OCI-LY7 (cell line): ENCODE measurements around the gene H1-8. TPM values are rescaled to one million over a fixed set of nuclear protein-coding genes. Genes with fewer than 3 reads are reported as not detected.

ENCODE experiments used
- BruUV-seq: library from RNA; stranded (reverse); fragments of 400-500 nt; replicated peaks from 2 replicates; lab custom pipeline; 2021; lab: Mats Ljungman, UMichigan
- CTCF ChIA-PET: fragments of 300-600 bp; sonication (Branson Sonifier 250); formaldehyde crosslinking; loops from one replicate; lab custom pipeline; 2022; ENCODE audit warnings: antibody characterized with exemption; ENCODE audit not compliant: unreplicated experiment; lab: Charles Lee
- POLR2A ChIA-PET: fragments of 300-600 bp; sonication (Branson Sonifier 250); formaldehyde crosslinking; loops from one replicate; lab custom pipeline; 2022; ENCODE audit warnings: antibody characterized with exemption; lab: Charles Lee
- DNase-seq: peaks from one replicate; pipeline ENCODE4 v3.0.0-alpha.2; 2015; ENCODE audit warnings: low spot score
- H2AFZ ChIP-seq: fragments of 200-600 bp; sonication (generic), shearing (Covaris generic); 2 replicates; pipeline ENCODE4 v1.6.1; 2014; ENCODE audit warnings: mild to moderate bottlenecking, antibody characterized with exemption, low read length, moderate library complexity
- H3K27ac ChIP-seq: fragments of 200-600 bp; sonication (generic); 2 replicates; pipeline ENCODE4 v1.5.1; 2014; ENCODE audit warnings: mixed run types, low read depth, mild to moderate bottlenecking, moderate library complexity, low read length, inconsistent platforms; ENCODE audit not compliant: poor library complexity, severe bottlenecking
- H3K36me3 ChIP-seq: fragments of 200-600 bp; sonication (generic); 2 replicates; pipeline ENCODE4 v1.6.1; 2014; ENCODE audit warnings: mild to moderate bottlenecking, antibody characterized with exemption, low read length, moderate library complexity, mixed read lengths; ENCODE audit not compliant: insufficient read depth
- H3K4me1 ChIP-seq: fragments of 200-600 bp; sonication (generic); 2 replicates; pipeline ENCODE4 v1.5.1; 2014; ENCODE audit warnings: mild to moderate bottlenecking, low read length; ENCODE audit not compliant: insufficient read depth, poor library complexity, severe bottlenecking
- H3K4me2 ChIP-seq: fragments of 200-600 bp; sonication (generic); 2 replicates; pipeline ENCODE4 v1.6.1; 2014; ENCODE audit warnings: mild to moderate bottlenecking, low read length
- H3K4me3 ChIP-seq: fragments of 200-600 bp; sonication (generic); 2 replicates; pipeline ENCODE4 v1.5.1; 2014; ENCODE audit warnings: mild to moderate bottlenecking, low read depth, low read length; ENCODE audit not compliant: poor library complexity, severe bottlenecking
- H3K79me2 ChIP-seq: fragments of 200-600 bp; sonication (generic); 2 replicates; pipeline ENCODE4 v1.6.1; 2016; ENCODE audit warnings: low read depth, mild to moderate bottlenecking, low read length, moderate library complexity, mixed read lengths; ENCODE audit not compliant: insufficient read depth
- H3K9me2 ChIP-seq: fragments of 200-600 bp; sonication (generic); 2 replicates; pipeline ENCODE4 v1.6.1; 2016; ENCODE audit warnings: mild to moderate bottlenecking, low read length, mixed read lengths; ENCODE audit not compliant: insufficient read depth
- H3K9me3 ChIP-seq: fragments of 200-600 bp; sonication (generic); 2 replicates; pipeline ENCODE4 v1.6.1; 2014; ENCODE audit warnings: mild to moderate bottlenecking, mixed run types, low read length, mixed read lengths
- H4K20me1 ChIP-seq: fragments of 200-600 bp; sonication (generic); 2 replicates; pipeline ENCODE4 v1.6.1; 2014; ENCODE audit warnings: mild to moderate bottlenecking, antibody characterized with exemption, low read length, moderate library complexity, mixed read lengths; ENCODE audit not compliant: insufficient read depth
- CTCF ChIP-seq: fragments of 200-600 bp; sonication (generic); conservative IDR thresholded peaks from 2 replicates; pipeline ENCODE4 v1.5.1; 2014; ENCODE audit warnings: mild to moderate bottlenecking, antibody characterized with exemption, low read length, moderate library complexity, mixed read lengths
- EZH2phosphoT487 ChIP-seq: fragments of 200-600 bp; sonication (generic); IDR thresholded peaks from 2 replicates; pipeline ENCODE4 v1.6.1; 2018; ENCODE audit warnings: low read depth, borderline replicate concordance, mild to moderate bottlenecking, mixed run types, antibody characterized with exemption, low read length, moderate library complexity, mixed read lengths
- intact Hi-C: fragments of 100-400 bp; cut with micrococcal nuclease; formaldehyde crosslinking; loops from one replicate; pipeline ENCODE4 v1.10.0; 2022; ENCODE audit not compliant: unreplicated experiment
- total RNA-seq, 2 experiments: library from RNA; depleted of rRNA in 1 of 2; stranded (reverse); fragments of >200 nt in 1 of 2; shearing (Covaris generic) in 1 of 2; gene quantifications; 2 replicates each; pipeline ENCODE4 v1.2.3, GENCODE V29; 2014 to 2022

The H1-8 gene
- total RNA-seq, 2 experiments from 2014 or later = not detected

DNA sequence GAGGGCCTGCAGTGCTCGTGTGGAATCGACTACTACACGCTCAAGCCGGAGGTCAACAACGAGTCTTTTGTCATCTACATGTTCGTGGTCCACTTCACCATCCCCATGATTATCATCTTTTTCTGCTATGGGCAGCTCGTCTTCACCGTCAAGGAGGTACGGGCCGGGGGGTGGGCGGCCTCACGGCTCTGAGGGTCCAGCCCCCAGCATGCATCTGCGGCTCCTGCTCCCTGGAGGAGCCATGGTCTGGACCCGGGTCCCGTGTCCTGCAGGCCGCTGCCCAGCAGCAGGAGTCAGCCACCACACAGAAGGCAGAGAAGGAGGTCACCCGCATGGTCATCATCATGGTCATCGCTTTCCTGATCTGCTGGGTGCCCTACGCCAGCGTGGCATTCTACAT, 10.7 kb upstream of the H1-8 start:
- intact Hi-C loops = no loop called here
- H2AFZ ChIP-seq = no peak overlapping the region
- no peaks in the 10 kb centered on the region for H3K4me1 ChIP-seq
- ChIA-PET CTCF (no interaction called here), POLR2A (no interaction called here)
- no peaks in the 10 kb centered on the region for H3K9me2 ChIP-seq
- H3K4me3 ChIP-seq = no peak overlapping the region
- no peaks in the 10 kb centered on the region for H3K9me3 ChIP-seq
- TF ChIP-seq CTCF (no peak), EZH2phosphoT487 (no peak)
- H3K36me3 ChIP-seq = no peaks in the 10 kb centered on the region
- no peak overlapping the region for H3K27ac ChIP-seq
- no peak overlapping the region for H3K4me2 ChIP-seq
- H3K79me2 ChIP-seq = no peaks in the 10 kb centered on the region
- no peaks in the 10 kb centered on the region for H4K20me1 ChIP-seq
- no peak for DNase-seq
- BruUV-seq = no TSS peak

DNA sequence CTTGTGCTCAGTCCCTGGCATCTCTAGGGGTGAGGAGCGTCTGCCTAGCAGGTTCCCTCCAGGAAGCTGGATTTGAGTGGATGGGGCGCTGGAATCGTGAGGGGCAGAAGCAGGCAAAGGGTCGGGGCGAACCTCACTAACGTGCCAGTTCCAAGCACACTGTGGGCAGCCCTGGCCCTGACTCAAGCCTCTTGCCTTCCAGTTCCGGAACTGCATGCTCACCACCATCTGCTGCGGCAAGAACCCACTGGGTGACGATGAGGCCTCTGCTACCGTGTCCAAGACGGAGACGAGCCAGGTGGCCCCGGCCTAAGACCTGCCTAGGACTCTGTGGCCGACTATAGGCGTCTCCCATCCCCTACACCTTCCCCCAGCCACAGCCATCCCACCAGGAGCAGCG, 9.6 kb upstream of the H1-8 start:
- ChIA-PET CTCF (no interaction called here), POLR2A (no interaction called here)
- BruUV-seq = no TSS peak
- Histone ChIP-seq H3K4me1 (no peaks in the 10 kb centered on the region), H4K20me1 (no peaks in the 10 kb centered on the region), H3K27ac (no peak overlapping the region), H3K36me3 (no peaks in the 10 kb centered on the region), H3K9me2 (no peaks in the 10 kb centered on the region), H3K79me2 (no peaks in the 10 kb centered on the region), H3K4me3 (no peak overlapping the region), H2AFZ (no peak overlapping the region), H3K4me2 (no peak overlapping the region), H3K9me3 (no peaks in the 10 kb centered on the region)
- intact Hi-C loops = no loop called here
- TF ChIP-seq CTCF (no peak), EZH2phosphoT487 (no peak)
- no peak for DNase-seq

DNA sequence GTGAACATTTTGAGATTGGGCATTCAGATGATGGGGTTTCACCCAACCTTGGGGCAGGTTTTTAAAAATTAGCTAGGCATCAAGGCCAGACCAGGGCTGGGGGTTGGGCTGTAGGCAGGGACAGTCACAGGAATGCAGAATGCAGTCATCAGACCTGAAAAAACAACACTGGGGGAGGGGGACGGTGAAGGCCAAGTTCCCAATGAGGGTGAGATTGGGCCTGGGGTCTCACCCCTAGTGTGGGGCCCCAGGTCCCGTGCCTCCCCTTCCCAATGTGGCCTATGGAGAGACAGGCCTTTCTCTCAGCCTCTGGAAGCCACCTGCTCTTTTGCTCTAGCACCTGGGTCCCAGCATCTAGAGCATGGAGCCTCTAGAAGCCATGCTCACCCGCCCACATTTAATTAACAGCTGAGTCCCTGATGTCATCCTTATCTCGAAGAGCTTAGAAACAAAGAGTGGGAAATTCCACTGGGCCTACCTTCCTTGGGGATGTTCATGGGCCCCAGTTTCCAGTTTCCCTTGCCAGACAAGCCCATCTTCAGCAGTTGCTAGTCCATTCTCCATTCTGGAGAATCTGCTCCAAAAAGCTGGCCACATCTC, 8.4 kb upstream of the H1-8 start:
- no TSS peak for BruUV-seq
- no peaks in the 10 kb centered on the region for H3K4me1 ChIP-seq
- H3K79me2 ChIP-seq = no peaks in the 10 kb centered on the region
- no peaks in the 10 kb centered on the region for H3K9me3 ChIP-seq
- no peak overlapping the region for H3K4me2 ChIP-seq
- intact Hi-C loops = no loop called here
- TF ChIP-seq EZH2phosphoT487 = no peak
- TF ChIP-seq CTCF = no peak
- no peak overlapping the region for H3K27ac ChIP-seq
- H2AFZ ChIP-seq = no peak overlapping the region
- no peak for DNase-seq
- ChIA-PET POLR2A (interaction anchor here (1.0 kb wide), 1 partner anchor 278 kb away, joined by 3 read pairs; no protein-coding TSS in a partner anchor), CTCF (interaction anchor here (1.2 kb wide), 1 partner anchor 17 kb away, joined by 3 read pairs; no protein-coding TSS in a partner anchor)
- no peaks in the 10 kb centered on the region for H3K36me3 ChIP-seq
- H4K20me1 ChIP-seq = no peaks in the 10 kb centered on the region
- no peaks in the 10 kb centered on the region for H3K9me2 ChIP-seq
- H3K4me3 ChIP-seq = no peak overlapping the region
